ENCODE measurements around the gene RAB26.
"Not testable (repeated sequence)": the region's sequence is repeated elsewhere in the genome, so short reads cannot be mapped to it uniquely, and the experiment has no call there.

The RAB26 gene

GRCh38 chr16:2147981-2148671, at the start of gene RAB26:
Gene RAB26, plus strand, starts transcription at chr16:2148625. Its CDS starts 159 bp downstream, at chr16:2148784.
- in situ Hi-C loops (cut with HindIII; ENCODE audit: low pct_unique_long_range_greater_than_20kb, low sequenced_read_pairs) = no loop called here
- TF ChIP-seq JUND (IDR thresholded peaks at IDR 0.05; ENCODE audit: low read depth) = no peak
- peak; percentile 95 to 96 for DNase-seq (ENCODE audit: low read depth in 1 of 2, low spot score in 1 of 2)

DNA sequence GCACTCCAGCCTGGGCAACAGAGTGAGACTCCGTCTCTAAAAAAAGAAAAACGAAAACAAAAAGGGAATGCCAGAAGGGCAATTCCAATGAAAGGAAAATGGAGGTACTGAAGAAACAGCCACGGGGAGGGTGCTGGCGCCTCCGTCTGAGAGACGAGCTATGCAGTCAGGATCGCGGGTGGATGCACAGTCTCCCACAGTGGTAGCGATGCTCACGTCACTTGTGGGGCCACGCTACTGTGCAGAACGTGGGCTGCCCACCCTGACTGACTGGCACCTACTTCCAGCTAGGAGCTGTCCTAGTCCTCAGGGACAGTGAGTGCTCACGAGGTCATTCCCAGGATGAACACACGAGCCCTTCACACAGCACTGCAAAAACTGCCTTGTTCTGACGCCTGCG, 46.8 kb upstream of the RAB26 start:
- DNase-seq (ENCODE audit: low read depth in 1 of 2, low spot score in 1 of 2); in situ Hi-C loops (cut with HindIII; ENCODE audit: low pct_unique_long_range_greater_than_20kb, low sequenced_read_pairs): not testable (repeated sequence)

- DNase-seq (ENCODE audit: low read depth in 1 of 2, low spot score in 1 of 2) = no peak
- TF ChIP-seq JUND (IDR thresholded peaks at IDR 0.05; ENCODE audit: low read depth) = no peak
- in situ Hi-C loops (cut with HindIII; ENCODE audit: low pct_unique_long_range_greater_than_20kb, low sequenced_read_pairs) = no loop called here
Measured at GRCh38 chr16:2102471-2102870, 46.0 kb upstream of the RAB26 start.

DNA sequence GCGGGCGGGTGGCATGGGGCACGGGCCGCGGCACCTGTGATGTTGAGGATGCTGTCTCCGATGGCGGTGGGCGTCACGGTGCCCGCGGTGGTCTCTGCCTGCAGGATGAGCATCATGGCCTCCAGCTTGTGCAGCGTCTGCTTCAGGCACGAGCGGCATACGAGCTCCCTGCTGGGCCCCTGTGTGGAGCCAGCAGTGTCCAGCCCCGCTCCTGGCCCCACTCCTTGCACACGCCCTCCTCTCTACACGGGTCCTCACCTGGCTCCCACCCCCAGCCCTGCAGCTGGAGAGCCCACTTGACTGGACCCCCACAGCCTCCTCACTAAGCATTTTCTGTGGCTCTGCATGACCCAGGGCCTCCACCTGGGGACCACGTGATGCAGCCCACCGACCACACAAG, 44.0 kb upstream of the RAB26 start:
- DNase-seq (ENCODE audit: low read depth in 1 of 2, low spot score in 1 of 2); in situ Hi-C loops (cut with HindIII; ENCODE audit: low pct_unique_long_range_greater_than_20kb, low sequenced_read_pairs): not testable (repeated sequence)

GRCh38 chr16:2105291-2105690, 43.1 kb upstream of the RAB26 start:
- in situ Hi-C loops (cut with HindIII; ENCODE audit: low pct_unique_long_range_greater_than_20kb, low sequenced_read_pairs); DNase-seq (ENCODE audit: low read depth in 1 of 2, low spot score in 1 of 2): not testable (repeated sequence)

GRCh38 chr16:2105769-2106168, 42.7 kb upstream of the RAB26 start:
- DNase-seq (ENCODE audit: low read depth in 1 of 2, low spot score in 1 of 2); in situ Hi-C loops (cut with HindIII; ENCODE audit: low pct_unique_long_range_greater_than_20kb, low sequenced_read_pairs): not testable (repeated sequence)

DNA sequence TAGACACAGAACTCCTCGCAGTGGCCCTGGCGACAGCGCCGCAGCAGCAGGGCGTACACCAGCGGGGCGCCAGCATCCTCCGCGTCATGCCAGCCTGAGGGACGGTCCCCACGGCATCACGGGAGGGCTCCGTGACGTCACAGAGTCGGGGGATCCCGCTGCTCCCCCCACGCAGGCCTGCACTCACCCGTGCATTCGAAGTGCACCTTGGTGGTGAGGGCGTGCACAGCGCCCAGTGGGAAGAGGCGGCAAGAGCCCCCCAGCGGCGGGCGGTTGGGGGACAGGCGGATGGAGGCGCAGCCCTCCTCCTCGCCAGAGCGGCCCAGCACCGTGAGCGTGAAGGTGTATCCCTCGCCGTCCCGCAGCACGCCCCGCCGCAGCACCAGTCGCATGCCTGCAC, 42.2 kb upstream of the RAB26 start:
- DNase-seq (ENCODE audit: low read depth in 1 of 2, low spot score in 1 of 2); in situ Hi-C loops (cut with HindIII; ENCODE audit: low pct_unique_long_range_greater_than_20kb, low sequenced_read_pairs): not testable (repeated sequence)

- DNase-seq (ENCODE audit: low read depth in 1 of 2, low spot score in 1 of 2); in situ Hi-C loops (cut with HindIII; ENCODE audit: low pct_unique_long_range_greater_than_20kb, low sequenced_read_pairs): not testable (repeated sequence)
Measured at GRCh38 chr16:2107121-2107790, 41.2 kb upstream of the RAB26 start.

DNA sequence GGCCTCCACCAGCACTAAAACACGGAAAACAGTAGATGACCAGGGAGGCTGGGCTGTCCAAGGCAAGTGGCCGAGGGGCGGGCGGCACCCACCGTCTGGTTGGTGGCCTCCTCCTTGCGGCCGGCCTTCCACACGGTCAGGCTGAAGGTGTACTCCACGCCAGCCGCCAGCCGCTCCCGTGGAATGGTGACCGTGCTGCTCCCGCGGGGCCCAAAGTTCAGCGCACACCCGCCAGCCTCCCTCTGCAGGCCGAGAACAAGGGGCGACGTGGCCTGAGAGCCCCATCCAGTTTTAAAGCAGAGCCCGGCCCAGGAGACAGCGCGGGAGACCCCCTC, 40.7 kb upstream of the RAB26 start:
- DNase-seq (ENCODE audit: low read depth in 1 of 2, low spot score in 1 of 2); in situ Hi-C loops (cut with HindIII; ENCODE audit: low pct_unique_long_range_greater_than_20kb, low sequenced_read_pairs): not testable (repeated sequence)

- DNase-seq (ENCODE audit: low read depth in 1 of 2, low spot score in 1 of 2); in situ Hi-C loops (cut with HindIII; ENCODE audit: low pct_unique_long_range_greater_than_20kb, low sequenced_read_pairs): not testable (repeated sequence)
Measured at GRCh38 chr16:2108446-2109270, 39.8 kb upstream of the RAB26 start.

- in situ Hi-C loops (cut with HindIII; ENCODE audit: low pct_unique_long_range_greater_than_20kb, low sequenced_read_pairs); DNase-seq (ENCODE audit: low read depth in 1 of 2, low spot score in 1 of 2): not testable (repeated sequence)
Measured at GRCh38 chr16:2109271-2109580, 39.2 kb upstream of the RAB26 start.

- in situ Hi-C loops (cut with HindIII; ENCODE audit: low pct_unique_long_range_greater_than_20kb, low sequenced_read_pairs); DNase-seq (ENCODE audit: low read depth in 1 of 2, low spot score in 1 of 2): not testable (repeated sequence)
Measured at GRCh38 chr16:2109872-2110271, 38.6 kb upstream of the RAB26 start.

GRCh38 chr16:2110332-2111008, 38.0 kb upstream of the RAB26 start:
- in situ Hi-C loops (cut with HindIII; ENCODE audit: low pct_unique_long_range_greater_than_20kb, low sequenced_read_pairs); DNase-seq (ENCODE audit: low read depth in 1 of 2, low spot score in 1 of 2): not testable (repeated sequence)

DNA sequence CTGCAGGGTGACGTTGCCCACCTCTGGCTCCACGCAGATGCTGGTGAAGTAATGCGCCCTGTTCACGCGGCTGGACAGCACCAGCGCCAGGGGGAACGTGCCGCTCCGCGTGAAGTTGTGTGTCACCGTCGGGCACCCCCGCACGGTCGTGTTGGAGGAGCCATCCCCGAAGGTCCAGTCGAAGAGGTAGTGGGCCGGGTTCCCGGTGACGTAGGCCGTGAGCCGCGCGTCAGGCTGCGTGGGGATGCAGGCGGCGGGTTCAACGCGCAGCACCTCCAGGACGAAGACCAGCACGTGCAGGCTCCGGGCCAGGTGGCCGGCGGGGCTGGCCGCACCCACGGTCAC, 37.4 kb upstream of the RAB26 start:
- in situ Hi-C loops (cut with HindIII; ENCODE audit: low pct_unique_long_range_greater_than_20kb, low sequenced_read_pairs); DNase-seq (ENCODE audit: low read depth in 1 of 2, low spot score in 1 of 2): not testable (repeated sequence)

DNA sequence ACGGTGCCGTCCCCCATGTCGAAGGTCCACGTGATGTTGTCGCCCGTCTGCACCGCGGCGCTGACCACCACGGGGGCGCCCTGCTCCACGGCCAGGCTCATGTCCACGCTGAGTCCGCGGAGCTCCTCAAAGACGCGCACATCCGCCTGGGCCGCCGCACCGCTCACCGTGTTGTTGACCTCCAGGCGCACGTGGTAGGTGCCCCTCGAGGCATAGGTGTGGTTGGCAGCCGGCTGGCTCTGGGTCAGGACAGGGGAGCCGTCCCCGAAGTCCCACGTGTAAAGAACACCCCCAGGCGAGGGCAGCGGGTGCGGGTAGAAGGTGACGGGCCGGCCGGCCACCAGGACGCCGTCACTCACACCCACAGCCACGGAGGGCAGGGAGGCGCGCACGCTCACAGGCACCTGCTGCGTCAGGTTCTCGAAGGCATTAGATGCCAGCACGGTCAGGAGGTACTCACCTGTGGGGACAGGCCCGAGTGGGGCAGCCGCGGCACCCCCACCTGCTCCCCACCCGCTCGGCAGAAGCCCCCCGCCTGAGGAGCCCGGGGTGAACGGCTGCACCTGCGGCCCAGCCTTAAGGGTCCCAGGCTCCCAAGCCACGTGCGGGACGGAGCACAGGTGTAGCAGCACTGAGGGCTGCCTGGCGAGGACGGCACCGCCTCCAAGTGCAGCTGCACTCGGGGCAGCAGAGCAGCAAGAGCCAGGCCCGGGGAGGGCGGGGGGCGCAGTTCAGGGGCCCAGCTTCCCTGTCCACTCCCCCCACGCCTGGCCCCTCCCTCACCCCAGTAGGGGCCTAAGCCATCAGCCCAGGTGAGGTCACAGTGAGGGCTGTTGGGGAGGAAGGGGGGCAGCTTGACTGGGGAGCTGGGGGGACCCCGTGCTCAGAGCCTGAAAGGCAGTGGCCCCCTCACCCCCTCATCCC, 36.8 kb upstream of the RAB26 start:
- DNase-seq (ENCODE audit: low read depth in 1 of 2, low spot score in 1 of 2); in situ Hi-C loops (cut with HindIII; ENCODE audit: low pct_unique_long_range_greater_than_20kb, low sequenced_read_pairs): not testable (repeated sequence)

- DNase-seq (ENCODE audit: low read depth in 1 of 2, low spot score in 1 of 2); in situ Hi-C loops (cut with HindIII; ENCODE audit: low pct_unique_long_range_greater_than_20kb, low sequenced_read_pairs): not testable (repeated sequence)
Measured at GRCh38 chr16:2112539-2113106, 35.8 kb upstream of the RAB26 start.

DNA sequence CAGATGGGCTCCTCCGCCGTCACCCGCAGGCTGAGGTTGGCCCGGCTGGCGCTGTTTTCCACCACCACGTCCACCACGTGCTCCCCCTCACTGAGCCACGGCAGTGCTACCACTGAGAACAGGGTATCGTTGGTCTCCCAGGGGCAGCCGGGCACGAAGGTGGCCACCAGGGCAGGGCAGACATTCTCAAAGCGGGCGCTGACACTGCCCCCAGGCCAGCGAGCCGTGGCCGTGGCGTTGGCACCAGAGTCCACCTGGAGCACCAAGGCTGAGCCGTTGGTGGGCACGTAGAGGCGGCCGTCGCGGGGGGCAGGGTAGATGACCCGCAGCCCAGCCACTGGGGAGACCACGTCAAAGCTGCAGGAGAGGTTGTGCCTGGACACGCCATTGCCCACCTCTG, 34.2 kb upstream of the RAB26 start:
- in situ Hi-C loops (cut with HindIII; ENCODE audit: low pct_unique_long_range_greater_than_20kb, low sequenced_read_pairs); DNase-seq (ENCODE audit: low read depth in 1 of 2, low spot score in 1 of 2): not testable (repeated sequence)
